Measurements from ENCODE around the gene CRYBA1.

GRCh38 chr17:29263916-29264315, 17.3 kb downstream of the CRYBA1 start:
- TF ChIP-seq CTCF (IDR thresholded peaks at IDR 0.05) (no peak), POLR2AphosphoS5 (IDR thresholded peaks at IDR 0.05) (no peak), POLR2A (IDR thresholded peaks at IDR 0.05) (no peak)
